HCT116 (cell line): ENCODE results near the gene PSME1. TPM values are rescaled to one million over a fixed set of nuclear protein-coding genes. Genes with fewer than 3 reads are reported as not detected.

Experiments used
- ATAC-seq: fragments of 200-7000 bp; cut with Tn5 transposase; 2 replicates; pipeline ENCODE4 v1.9.1; 2020; ENCODE audit warnings: mild to moderate bottlenecking, moderate library complexity
- BruUV-seq: library from RNA; stranded (reverse); fragments of 400-500 nt; replicated peaks from 2 replicates; lab custom pipeline; 2021; lab: Mats Ljungman, UMichigan
- CTCF ChIA-PET: fragments of 300-600 bp; sonication (Branson Sonifier 250); formaldehyde crosslinking; loops from one replicate; lab custom pipeline; 2021; ENCODE audit warnings: antibody characterized with exemption; lab: Charles Lee
- POLR2A ChIA-PET: fragments of 300-600, 350-600 bp; sonication (Branson Sonifier 250); formaldehyde crosslinking; loops from one replicate; lab custom pipeline; 2021; ENCODE audit warnings: antibody characterized with exemption; lab: Charles Lee
- RAD21 ChIA-PET, 2 experiments: fragments of 300-600 bp; sonication (Branson Sonifier 250); formaldehyde crosslinking; loops; one replicate each; lab custom pipeline; 2023; ENCODE audit warnings: low total read pairs in 2 of 2; ENCODE audit not compliant: uncharacterized antibody in 2 of 2, unreplicated experiment in 2 of 2, low non-redundant PET in 1 of 2; lab: Charles Lee
- DNase-seq: peaks from one replicate; pipeline ENCODE4 v3.0.0-alpha.2; 2010; ENCODE audit warnings: low read depth, low spot score
- H2AFZ ChIP-seq: fragments of 200-600 bp; shearing (Covaris generic), sonication (generic); 2 replicates; pipeline ENCODE4 v1.6.1; 2017; ENCODE audit warnings: low read depth, mixed run types, mixed read lengths, antibody characterized with exemption, low read length; ENCODE audit not compliant: poor library complexity, severe bottlenecking
- H3K27ac ChIP-seq: 2 replicates; pipeline ENCODE4 v1.5.1; 2012; ENCODE audit warnings: low read depth, low read length
- H3K27me3 ChIP-seq: fragments of 200-600 bp; sonication (generic); 2 replicates; pipeline ENCODE4 v1.6.1; 2016; ENCODE audit warnings: mixed run types, low read length, mixed read lengths; ENCODE audit not compliant: insufficient read depth
- H3K36me3 ChIP-seq, 2 experiments: fragments of 200-500 bp in 1 of 2; fragments of 200-600 bp in 1 of 2; sonication (Bioruptor generic) in 1 of 2; sonication (generic) in 1 of 2; 2 replicates each; pipeline versions ENCODE4 v1.5.1 to v1.6.1; 2014 to 2016; ENCODE audit warnings: low read length in 2 of 2, inconsistent platforms in 1 of 2, mixed read lengths in 1 of 2, mixed run types in 1 of 2; ENCODE audit not compliant: insufficient read depth in 2 of 2, control insufficient read depth in 1 of 2
- H3K4me1 ChIP-seq, 2 experiments: fragments of 200-600 bp in 1 of 2; sonication (generic) in 1 of 2; 2 replicates each; pipeline versions ENCODE4 v1.5.1 to v1.6.1; 2012 to 2017; ENCODE audit warnings: low read length in 2 of 2, inconsistent platforms in 1 of 2, mild to moderate bottlenecking in 1 of 2, mixed read lengths in 1 of 2, mixed run types in 1 of 2, moderate library complexity in 1 of 2; ENCODE audit not compliant: insufficient read depth in 2 of 2, control insufficient read depth in 1 of 2
- H3K4me2 ChIP-seq: fragments of 200-600 bp; sonication (generic); 2 replicates; pipeline ENCODE4 v1.6.1; 2017; ENCODE audit warnings: mixed run types, low read length, mixed read lengths
- H3K4me3 ChIP-seq, 2 experiments: fragments of 200-600 bp in 1 of 2; sonication (generic) in 1 of 2; replicated peaks in 1 of 2; 2 replicates each; pipeline ENCODE4 v1.5.1; 2011 to 2016; ENCODE audit warnings: low read length in 2 of 2, control low read depth in 1 of 2, low read depth in 1 of 2, mild to moderate bottlenecking in 1 of 2, mixed read lengths in 1 of 2, mixed run types in 1 of 2
- H3K79me2 ChIP-seq: fragments of 200-600 bp; sonication (generic); 2 replicates; pipeline ENCODE4 v1.6.1; 2017; ENCODE audit warnings: mild to moderate bottlenecking, mixed run types, low read length, moderate library complexity, mixed read lengths; ENCODE audit not compliant: insufficient read depth
- H3K9ac ChIP-seq: fragments of 200-600 bp; sonication (generic); 2 replicates; pipeline ENCODE4 v1.6.1; 2016; ENCODE audit warnings: low read length, mixed read lengths
- H3K9me2 ChIP-seq: fragments of 200-600 bp; sonication (generic), shearing (Covaris generic); 2 replicates; pipeline ENCODE4 v1.6.1; 2017; ENCODE audit warnings: mixed run types, mild to moderate bottlenecking, moderate library complexity; ENCODE audit not compliant: insufficient read depth
- H3K9me3 ChIP-seq, 2 experiments: fragments of 200-500 bp in 1 of 2; fragments of 200-600 bp in 1 of 2; sonication (Bioruptor generic) in 1 of 2; sonication (generic) in 1 of 2; 2 replicates each; pipeline ENCODE4 v1.6.1; 2014 to 2017; ENCODE audit warnings: low read length in 2 of 2, mixed read lengths in 2 of 2, inconsistent platforms in 1 of 2, low read depth in 1 of 2, mild to moderate bottlenecking in 1 of 2, mixed run types in 1 of 2, moderate library complexity in 1 of 2; ENCODE audit not compliant: control insufficient read depth in 1 of 2, insufficient read depth in 1 of 2
- H4K20me1 ChIP-seq: fragments of 200-600 bp; sonication (generic), shearing (Covaris generic); 2 replicates; pipeline ENCODE4 v1.6.1; 2017; ENCODE audit warnings: mixed run types, mild to moderate bottlenecking, moderate library complexity; ENCODE audit not compliant: insufficient read depth
- ATF3 ChIP-seq: IDR thresholded peaks from 2 replicates; pipeline ENCODE4 v1.6.1; 2012
- CEBPB ChIP-seq: IDR thresholded peaks from 2 replicates; pipeline ENCODE4 v1.6.1; 2012; ENCODE audit warnings: low read depth
- CTCF ChIP-seq, 3 experiments: fragments of 200-600 bp in 1 of 3; sonication (generic) in 1 of 3; IDR thresholded peaks in 2 of 3; conservative IDR thresholded peaks in 1 of 3; 2 replicates each; pipeline ENCODE4 v1.5.1; 2012 to 2017; ENCODE audit warnings: low read depth in 2 of 3, low read length in 2 of 3, antibody characterized with exemption in 1 of 3, borderline replicate concordance in 1 of 3, control low read depth in 1 of 3, mild to moderate bottlenecking in 1 of 3, mixed read lengths in 1 of 3, mixed run types in 1 of 3, moderate library complexity in 1 of 3; ENCODE audit not compliant: insufficient read depth in 1 of 3
- EZH2phosphoT487 ChIP-seq: fragments of 200-600 bp; IDR thresholded peaks from 2 replicates; pipeline ENCODE4 v1.6.1; 2018; ENCODE audit warnings: antibody characterized with exemption, borderline replicate concordance
- FOSL1 ChIP-seq: IDR thresholded peaks from 2 replicates; pipeline ENCODE4 v1.6.1; 2012; ENCODE audit warnings: low read depth
- JUND ChIP-seq: IDR thresholded peaks from 2 replicates; pipeline ENCODE4 v1.6.1; 2012
- MAX ChIP-seq: IDR thresholded peaks from 2 replicates; pipeline ENCODE4 v1.6.1; 2012
- REST ChIP-seq: IDR thresholded peaks from 2 replicates; pipeline ENCODE4 v1.6.1; 2012; ENCODE audit warnings: low read depth
- SIN3A ChIP-seq: IDR thresholded peaks from 2 replicates; pipeline ENCODE4 v1.6.1; 2012; ENCODE audit warnings: low read depth
- SP1 ChIP-seq: IDR thresholded peaks from 2 replicates; pipeline ENCODE4 v1.6.1; 2012; ENCODE audit warnings: low read depth
- TCF7L2 ChIP-seq: IDR thresholded peaks from 2 replicates; pipeline ENCODE4 v1.7.0; 2011; ENCODE audit warnings: borderline replicate concordance, inconsistent platforms; ENCODE audit not compliant: insufficient read depth, insufficient read length; ENCODE audit errors: extremely low read depth
- ZBTB33 ChIP-seq: IDR thresholded peaks from 2 replicates; pipeline ENCODE4 v1.6.1; 2011; ENCODE audit warnings: mild to moderate bottlenecking, low read length, moderate library complexity; ENCODE audit not compliant: insufficient replicate concordance; ENCODE audit errors: extremely low read depth
- intact Hi-C: fragments of 100-400 bp; cut with micrococcal nuclease; formaldehyde crosslinking; loops from 2 replicates; pipeline ENCODE4 v1.10.0; 2022
- total RNA-seq: library from RNA; stranded (reverse); gene quantifications from one replicate; pipeline ENCODE4 v1.2.1, GENCODE V29; 2021; ENCODE audit not compliant: unreplicated experiment

The PSME1 gene
- total RNA-seq, 1 experiment from 2014 or later: 174 TPM

GRCh38 chr14:24113801-24114531, 22.0 kb upstream of the PSME1 start (continued):
- TF ChIP-seq REST: no peak
- peak; percentile 76 for TF ChIP-seq MAX
- TF ChIP-seq SIN3A: peak; percentile 92

- ChIA-PET POLR2A (interaction anchor here (0.8 to 2.6 kb wide), 19 partner anchors 9 to 183 kb away, joined by 3 to 49 read pairs (median 4); partner anchors contain the start of genes EMC9, FITM1, IPO4 and IRF9), RAD21 (interaction anchor here (0.5 to 1.7 kb wide), 5 partner anchors 21 to 449 kb away, joined by 3 to 10 read pairs (median 5); partner anchors contain the start of genes EMC9 (in 1 of the 2) and PSME1 (in 1 of the 2)), CTCF (interaction anchor here (0.7 to 2.7 kb wide), 13 partner anchors 7 to 182 kb away, joined by 3 to 11 read pairs (median 3); partner anchors contain the start of genes EMC9, IRF9, PSME1 and PSME2)
- intact Hi-C loops: loop anchor here (1.0 to 5.0 kb wide), 4 partner anchors 20 to 98 kb away; partner anchors contain the start of genes CHMP4A, IRF9, PCK2 and PSME2
- Histone ChIP-seq H3K4me2 (peak within 1 kb of the TSS; percentile 95), H4K20me1 (no peaks in the 10 kb centered on the region), H3K4me1 (peaks cover 6 to 16% of the 10 kb centered on the region in 2 experiments; a peak in 3 of 4 replicates), H3K9me2 (no peaks in the 10 kb centered on the region), H3K9ac (peak within 1 kb of the TSS; percentile 84), H3K27me3 (no peaks in the 10 kb centered on the region), H3K36me3 (peaks cover 8 to 11% of the 10 kb centered on the region in 2 experiments), H3K4me3 (peak within 1 kb of the TSS; percentile 86 to 92), H3K9me3 (no peaks in the 10 kb centered on the region), H3K79me2 (peaks cover 14% of the 10 kb centered on the region; the same call in 1 of the 2 replicates), H2AFZ (peak within 1 kb of the TSS; percentile 74), H3K27ac (peak within 1 kb of the TSS; percentile 97)
- BruUV-seq: no TSS peak
- DNase-seq (peak; percentile 100), ATAC-seq (peak; percentile 89)
- peak; percentile 16 for TF ChIP-seq TCF7L2
- TF ChIP-seq ATF3: no peak
- TF ChIP-seq CTCF (IDR thresholded peaks at IDR 0.05 in 2 of 3, conservative IDR thresholded peaks at IDR 0.05 in 1 of 3; ENCODE audit: borderline replicate concordance in 1 of 3, insufficient read depth in 1 of 3, low read depth in 2 of 3, low read length in 2 of 3): no peak
- TF ChIP-seq EZH2phosphoT487: no peak
- no peak for TF ChIP-seq FOSL1
- no peak for TF ChIP-seq JUND
- TF ChIP-seq CEBPB: no peak
- TF ChIP-seq ZBTB33: no peak
- TF ChIP-seq SP1: peak; percentile 96
These were observed 21.2 kb upstream of the PSME1 start, which contains the start of the genes DCAF11 and NRL for GRCh38 chr14:24114532-24115421. DCAF11 (plus strand) TSS chr14:24114777; CDS start chr14:24115595, 818 bp downstream. NRL (minus strand) TSS chr14:24114949; CDS start chr14:24082848, 32,101 bp downstream.
